Myocyte (in vitro differentiated cells): ENCODE measurements around the gene CSNK1A1L. TPM values are rescaled to one million over a fixed set of nuclear protein-coding genes. Genes with fewer than 3 reads are reported as not detected.

Source experiments
- DNase-seq: peaks from one replicate; pipeline ENCODE4 v3.0.0-alpha.2; 2012; ENCODE audit warnings: low read depth
- polyA plus RNA-seq: library from polyadenylated mRNA; unstranded; fragments of >200 nt; gene quantifications from one replicate; pipeline ENCODE4 v1.2.1, GENCODE V29; 2012; ENCODE audit warnings: missing spikeins
- total RNA-seq: library from RNA; depleted of rRNA; stranded (reverse); fragments of >200 nt; gene quantifications from 2 replicates; pipeline ENCODE4 v1.2.3, GENCODE V29; 2014

The CSNK1A1L gene
- total RNA-seq, result not detected in 2 replicates
- 0.03 TPM for polyA plus RNA-seq

- no peak for DNase-seq
Measured at GRCh38 chr13:37105251-37105714, at the start of gene CSNK1A1L. TSS of gene CSNK1A1L (minus strand) at chr13:37105664. CDS start at chr13:37105256, 408 bp downstream.

DNA sequence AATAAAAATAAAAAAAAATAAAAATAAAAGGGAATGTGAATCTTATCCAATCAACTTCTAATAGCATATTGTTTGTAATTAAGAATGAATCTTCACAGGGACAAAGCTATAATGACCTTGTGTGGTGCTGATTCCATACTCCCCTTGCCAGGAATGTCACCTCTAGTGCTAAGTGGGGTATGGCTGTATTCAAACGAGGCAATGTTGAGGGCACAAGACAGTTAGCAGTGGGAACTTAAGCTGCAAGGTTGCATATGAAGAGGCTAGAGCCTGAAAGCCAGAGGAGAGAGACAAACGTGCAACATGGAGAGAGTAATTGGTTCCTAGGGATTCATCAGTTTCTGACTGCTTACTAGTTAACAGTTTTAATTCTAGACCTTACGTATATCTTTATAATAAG lies 43.9 kb upstream of the CSNK1A1L start:
- DNase-seq, result no peak

- peak; percentile 27 for DNase-seq
Measured at GRCh38 chr13:37148501-37148900, 43.0 kb upstream of the CSNK1A1L start.

DNA sequence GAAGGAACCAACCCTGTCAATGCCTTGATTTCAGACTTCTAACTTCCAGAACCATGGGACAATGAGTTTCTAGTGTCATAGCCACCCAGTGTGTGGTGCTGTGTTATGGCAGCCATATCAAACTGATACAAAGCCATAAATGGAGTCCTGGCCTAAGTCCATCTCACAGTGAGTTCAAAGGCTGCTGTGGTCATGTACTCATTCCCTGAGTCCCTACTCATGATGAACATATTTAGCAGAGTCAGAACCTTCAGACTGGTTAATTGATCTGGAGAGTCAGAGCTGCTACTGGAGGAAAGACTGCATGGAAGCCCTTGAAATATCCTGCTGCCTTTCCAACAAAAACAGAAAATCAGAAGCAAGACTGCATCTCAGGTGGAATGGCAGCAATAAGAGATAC lies 39.2 kb upstream of the CSNK1A1L start:
- peak; percentile 53 for DNase-seq

DNA sequence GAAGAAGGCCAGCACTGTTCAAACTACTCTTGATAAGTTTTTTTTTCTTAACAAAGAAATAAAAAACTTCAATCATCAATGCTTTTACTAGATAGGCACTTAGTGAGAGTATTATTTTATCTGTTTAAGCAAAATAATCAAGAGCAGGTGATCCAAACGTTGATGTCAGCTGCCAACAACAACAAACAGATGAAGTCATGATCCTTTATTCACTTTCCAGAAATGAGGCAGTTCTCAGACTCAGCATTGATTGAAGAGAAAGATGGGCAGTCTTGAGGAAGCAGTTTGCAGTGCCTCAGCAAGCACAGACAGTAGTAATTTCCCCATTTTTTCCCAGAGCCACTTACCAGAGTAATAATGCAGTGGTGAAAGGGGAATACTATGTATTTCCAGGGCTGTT lies 38.4 kb upstream of the CSNK1A1L start:
- peak; percentile 29 for DNase-seq

- DNase-seq, result no peak
Measured at GRCh38 chr13:37142877-37143276, 37.4 kb upstream of the CSNK1A1L start.

- peak; percentile 42 for DNase-seq
Measured at GRCh38 chr13:37141011-37141410, 35.5 kb upstream of the CSNK1A1L start.

- no peak for DNase-seq
Measured at GRCh38 chr13:37139356-37139755, 33.9 kb upstream of the CSNK1A1L start.

DNA sequence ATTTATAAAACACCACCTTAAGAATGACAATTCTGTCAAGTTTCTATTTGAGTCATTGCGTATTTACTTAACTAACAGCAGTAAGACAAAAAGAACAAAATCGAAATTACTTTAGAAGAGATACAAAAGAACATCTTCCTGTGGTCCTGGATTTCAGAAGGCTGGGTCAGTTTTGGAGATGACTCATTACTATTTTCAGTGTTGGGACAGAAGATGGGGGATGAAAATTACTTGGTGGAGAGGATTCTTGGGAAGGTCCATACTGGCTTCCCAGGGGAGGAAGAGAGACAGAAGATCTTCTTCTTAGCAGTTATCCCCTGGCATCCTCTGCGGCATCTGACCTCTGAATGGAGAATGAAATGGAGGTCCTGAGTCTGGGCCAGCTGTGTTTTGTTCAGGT lies 33.5 kb upstream of the CSNK1A1L start:
- DNase-seq, result no peak

GRCh38 chr13:37138169-37138568 lies 32.7 kb upstream of the CSNK1A1L start:
- peak; percentile 24 for DNase-seq

- no peak for DNase-seq
Measured at GRCh38 chr13:37136633-37137032, 31.2 kb upstream of the CSNK1A1L start.

DNA sequence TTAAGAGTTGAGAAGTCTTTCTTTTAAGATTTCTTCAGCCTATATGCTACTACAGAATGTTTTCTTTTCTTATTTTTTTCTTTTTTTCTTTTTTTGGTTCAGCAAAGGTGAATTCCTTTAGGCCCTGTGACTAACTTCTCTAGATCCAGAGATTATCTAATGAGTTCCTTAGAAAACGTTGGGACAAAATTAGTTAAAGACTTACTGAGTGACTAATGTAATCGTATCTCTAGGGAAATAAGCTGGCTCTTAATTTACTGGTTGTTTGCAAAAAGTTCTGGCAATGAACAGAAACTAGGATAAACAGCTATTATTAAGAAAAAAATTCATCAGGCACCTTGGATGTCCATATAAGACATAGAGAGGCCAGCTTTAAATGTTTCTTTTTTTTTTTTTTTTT lies 30.7 kb upstream of the CSNK1A1L start:
- no peak for DNase-seq

DNA sequence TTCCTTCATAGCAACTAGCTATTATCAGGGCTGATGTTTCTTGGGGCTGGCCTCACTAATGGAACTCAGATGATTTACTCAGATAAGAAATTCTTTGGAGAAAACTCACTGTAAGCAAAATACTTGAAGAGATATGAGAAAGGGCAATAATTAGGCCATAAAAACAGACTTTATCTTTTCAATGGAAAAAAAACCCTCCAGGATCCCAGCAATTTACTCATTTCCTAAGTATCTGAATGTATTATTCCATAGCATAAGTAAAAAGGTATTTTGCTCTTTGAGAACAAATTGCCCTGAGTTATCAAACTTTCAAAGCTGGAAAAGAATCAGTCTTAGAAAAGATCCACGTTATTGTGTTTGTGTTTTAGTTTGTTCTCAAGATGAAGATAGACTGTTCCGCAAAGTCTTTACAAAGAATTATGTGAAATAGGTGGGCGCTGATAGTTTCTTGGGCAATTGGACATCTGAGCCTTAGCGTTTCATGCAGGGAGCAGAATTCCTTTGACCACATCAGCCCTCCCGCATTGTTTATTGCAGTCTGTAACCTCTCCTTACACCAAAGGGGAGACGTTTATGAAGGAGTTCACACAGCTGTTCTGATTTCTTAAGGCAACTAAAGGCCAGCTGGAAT lies 29.1 kb upstream of the CSNK1A1L start:
- DNase-seq, result peak; percentile 80

GRCh38 chr13:37132211-37132610 lies 26.7 kb upstream of the CSNK1A1L start:
- DNase-seq, result no peak

DNA sequence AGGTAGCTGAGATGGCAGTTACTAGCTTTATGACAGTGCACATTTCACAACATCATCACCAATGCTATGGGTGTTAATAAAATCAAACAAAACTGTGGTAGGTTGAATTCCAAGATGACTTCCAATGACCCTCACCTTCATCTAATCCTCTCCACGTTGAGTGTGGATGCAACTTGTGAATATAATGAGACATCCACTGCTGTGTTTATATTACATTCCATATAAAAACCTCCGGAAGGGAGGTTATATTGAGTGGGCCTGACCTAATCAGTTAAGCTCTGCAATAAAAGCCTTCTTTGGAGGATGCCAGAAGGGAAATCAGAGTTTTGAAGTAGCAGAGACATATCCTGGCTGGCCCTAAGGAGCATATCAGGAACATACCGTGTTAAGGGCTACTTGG lies 25.6 kb upstream of the CSNK1A1L start:
- no peak for DNase-seq

DNA sequence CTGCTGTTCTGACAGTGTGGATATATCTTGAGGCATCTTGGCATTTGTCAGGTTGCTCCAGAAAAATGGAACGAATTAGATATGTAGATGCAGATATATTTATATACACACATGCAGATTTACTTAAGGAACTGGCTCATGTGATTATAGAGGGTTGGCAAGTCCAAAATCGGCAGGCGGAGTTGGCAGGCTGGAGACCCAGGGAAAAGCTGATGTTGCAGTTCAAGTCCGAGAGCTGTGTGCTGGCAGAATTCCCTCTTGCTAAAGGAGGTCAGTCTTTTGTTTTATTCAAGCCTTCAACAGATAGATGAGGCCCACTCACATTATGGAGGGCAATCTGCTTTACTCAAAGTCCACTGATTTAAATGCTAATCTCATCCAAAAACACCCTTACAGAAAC lies 24.4 kb upstream of the CSNK1A1L start:
- no peak for DNase-seq

DNA sequence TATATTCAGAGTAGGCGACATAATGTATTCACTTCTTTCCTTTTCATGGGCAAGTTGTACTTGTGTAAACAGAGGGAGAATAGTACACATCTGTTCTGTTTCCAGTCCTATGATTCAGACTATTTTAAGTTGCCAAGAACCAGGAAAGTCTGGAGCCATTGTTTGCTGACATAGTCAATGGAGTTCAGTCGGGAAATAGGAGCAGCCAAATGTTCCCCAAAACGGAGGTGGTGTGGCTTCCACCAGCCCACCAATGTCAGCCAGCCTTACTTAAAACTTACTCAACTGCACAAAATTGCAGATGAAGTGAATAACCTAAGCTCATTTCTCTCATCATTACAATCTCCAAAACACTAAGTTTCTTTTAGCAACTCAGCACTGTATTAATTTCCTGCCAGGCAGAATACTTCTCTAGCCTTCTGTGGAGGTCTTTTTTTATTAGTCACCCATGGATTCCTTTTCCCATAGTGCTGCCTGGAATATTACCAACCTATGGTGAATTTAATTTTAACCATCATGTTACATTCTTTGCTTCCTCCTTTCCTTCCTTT lies 22.3 kb upstream of the CSNK1A1L start:
- peak; percentile 54 for DNase-seq

DNA sequence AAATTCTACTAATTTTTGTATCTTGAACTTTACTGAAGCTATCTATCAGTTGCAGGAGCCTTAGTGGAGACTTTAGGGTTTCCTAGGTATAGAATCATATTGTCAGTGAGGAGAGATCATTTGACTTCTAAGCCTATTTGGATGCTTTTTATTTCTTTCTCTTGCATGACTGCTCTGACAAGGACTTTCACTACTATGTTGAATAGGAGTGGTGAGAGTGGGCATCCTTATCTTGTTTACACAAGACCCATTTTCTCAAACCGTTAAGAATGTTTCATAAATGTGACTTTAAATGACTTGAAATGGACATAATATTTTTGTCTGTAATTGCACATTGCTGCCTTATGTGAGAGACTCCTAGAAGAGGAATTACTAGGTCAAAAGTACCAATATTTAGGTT lies 17.9 kb upstream of the CSNK1A1L start:
- DNase-seq, result no peak

DNA sequence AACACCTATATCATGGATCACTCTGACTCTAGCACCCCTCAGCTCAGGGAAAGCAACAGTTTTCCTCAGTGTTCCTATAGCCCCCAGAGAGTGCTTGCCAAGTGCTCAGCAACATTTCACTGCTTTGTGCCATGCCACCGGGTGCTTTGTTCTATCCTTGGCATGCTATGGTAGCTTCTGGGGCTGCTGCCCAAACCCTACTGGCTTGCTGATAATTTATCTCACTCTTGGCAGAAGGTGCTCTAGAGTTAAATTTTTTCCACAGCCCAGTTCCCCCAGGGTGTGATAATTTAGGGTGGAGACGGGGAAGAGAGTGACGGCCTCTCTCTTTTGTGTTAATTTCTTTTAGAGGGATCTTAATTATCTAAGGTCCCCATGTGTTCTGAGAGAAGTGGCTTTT lies 12.6 kb upstream of the CSNK1A1L start:
- DNase-seq, result no peak

GRCh38 chr13:37114250-37114649 lies 8.8 kb upstream of the CSNK1A1L start:
- no peak for DNase-seq

DNA sequence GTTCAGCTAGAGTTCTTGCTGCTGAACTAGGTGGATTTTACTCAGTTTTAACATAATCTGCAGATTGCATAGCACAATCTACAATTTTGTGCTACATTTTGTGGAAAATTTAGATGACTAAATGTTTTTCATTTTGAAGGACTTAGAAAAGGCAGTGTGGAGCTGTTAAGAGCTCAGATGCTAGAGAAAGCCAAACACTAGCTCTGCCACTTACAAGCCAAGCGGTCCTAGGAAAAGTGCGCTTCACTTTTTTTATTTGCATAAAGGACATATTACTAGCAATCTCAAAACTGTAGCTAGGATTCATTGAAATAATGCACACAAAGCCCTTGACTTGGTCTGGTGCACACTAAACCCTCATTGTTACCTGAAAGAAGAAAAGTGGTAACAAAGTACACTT lies 8.1 kb upstream of the CSNK1A1L start:
- DNase-seq, result no peak

- DNase-seq, result peak; percentile 80
Measured at GRCh38 chr13:37109051-37109678, 3.7 kb upstream of the CSNK1A1L start.

GRCh38 chr13:37107868-37108267 lies 2.4 kb upstream of the CSNK1A1L start:
- no peak for DNase-seq
